ENCODE measurements around the gene ANKRD7.

The ANKRD7 gene

GRCh38 chr7:118224521-118224920, at the start of gene ANKRD7:
Gene ANKRD7, plus strand, starts transcription at chr7:118224704. Its CDS starts 127 bp downstream, at chr7:118224831.
- CTCF ChIA-PET, result no interaction called here
- H3K9me3 Mint-ChIP-seq, result no peaks in the 10 kb centered on the region
- no peak for DNase-seq
- no peak within 1 kb of the TSS for H3K4me3 Mint-ChIP-seq
- H3K4me1 Mint-ChIP-seq, result no peaks in the 10 kb centered on the region
- H3K36me3 Mint-ChIP-seq, result no peaks in the 10 kb centered on the region
- no peaks in the 10 kb centered on the region for H3K27me3 Mint-ChIP-seq
- no peak within 1 kb of the TSS for H3K27ac Mint-ChIP-seq

GRCh38 chr7:118175740-118176139, 48.8 kb upstream of the ANKRD7 start:
- Mint-ChIP-seq H3K4me1 (no peaks in the 10 kb centered on the region), H3K27ac (no peak overlapping the region), H3K4me3 (no peak overlapping the region), H3K27me3 (peaks cover 7% of the 10 kb centered on the region), H3K36me3 (no peaks in the 10 kb centered on the region), H3K9me3 (no peaks in the 10 kb centered on the region)
- CTCF ChIA-PET, result no interaction called here
- no peak for DNase-seq

GRCh38 chr7:118179191-118179590, 45.3 kb upstream of the ANKRD7 start:
- Mint-ChIP-seq H3K4me1 (peaks cover 15% of the 10 kb centered on the region), H3K27me3 (peaks cover 7% of the 10 kb centered on the region), H3K36me3 (peaks cover 3% of the 10 kb centered on the region), H3K4me3 (no peak overlapping the region), H3K9me3 (no peaks in the 10 kb centered on the region), H3K27ac (no peak overlapping the region)
- CTCF ChIA-PET, result no interaction called here
- DNase-seq, result no peak

GRCh38 chr7:118182593-118183427, 41.7 kb upstream of the ANKRD7 start:
- Mint-ChIP-seq H3K4me3 (peak overlapping the region; percentile 87), H3K4me1 (peaks cover 42% of the 10 kb centered on the region), H3K36me3 (peaks cover 23% of the 10 kb centered on the region), H3K27me3 (peaks cover 3% of the 10 kb centered on the region), H3K9me3 (no peaks in the 10 kb centered on the region), H3K27ac (peak overlapping the region; percentile 95)
- DNase-seq, result no peak
- CTCF ChIA-PET, result no interaction called here

GRCh38 chr7:118183428-118183785, 41.1 kb upstream of the ANKRD7 start:
- H3K27ac Mint-ChIP-seq, result peak overlapping the region; percentile 95
- peaks cover 42% of the 10 kb centered on the region for H3K4me1 Mint-ChIP-seq
- H3K36me3 Mint-ChIP-seq, result peaks cover 28% of the 10 kb centered on the region
- H3K27me3 Mint-ChIP-seq, result peaks cover 3% of the 10 kb centered on the region
- no peak for DNase-seq
- no peaks in the 10 kb centered on the region for H3K9me3 Mint-ChIP-seq
- CTCF ChIA-PET, result no interaction called here
- peak overlapping the region; percentile 87 for H3K4me3 Mint-ChIP-seq

- DNase-seq, result peak; percentile 98
- Mint-ChIP-seq H3K27me3 (peaks cover 3% of the 10 kb centered on the region), H3K4me3 (peak within 1 kb of the TSS; percentile 87), H3K9me3 (no peaks in the 10 kb centered on the region), H3K27ac (peak within 1 kb of the TSS; percentile 95), H3K4me1 (peaks cover 42% of the 10 kb centered on the region), H3K36me3 (peaks cover 28% of the 10 kb centered on the region)
- CTCF ChIA-PET, result no interaction called here
Measured at GRCh38 chr7:118183786-118184564, 40.5 kb upstream of the ANKRD7 start, which contains the start of gene LSM8. Gene LSM8, plus strand, starts transcription at chr7:118184164. Its CDS starts 60 bp downstream, at chr7:118184224.

GRCh38 chr7:118184565-118184940, 40.0 kb upstream of the ANKRD7 start:
- Mint-ChIP-seq H3K4me1 (peaks cover 42% of the 10 kb centered on the region), H3K4me3 (peak overlapping the region; percentile 87), H3K36me3 (peaks cover 29% of the 10 kb centered on the region), H3K9me3 (no peaks in the 10 kb centered on the region), H3K27ac (peak overlapping the region; percentile 95), H3K27me3 (peaks cover 3% of the 10 kb centered on the region)
- CTCF ChIA-PET, result no interaction called here
- DNase-seq, result no peak

GRCh38 chr7:118185163-118185860, 39.2 kb upstream of the ANKRD7 start:
- H3K9me3 Mint-ChIP-seq, result no peaks in the 10 kb centered on the region
- peaks cover 33% of the 10 kb centered on the region for H3K36me3 Mint-ChIP-seq
- CTCF ChIA-PET, result no interaction called here
- peaks cover 3% of the 10 kb centered on the region for H3K27me3 Mint-ChIP-seq
- DNase-seq, result no peak
- H3K4me1 Mint-ChIP-seq, result peaks cover 42% of the 10 kb centered on the region
- peak overlapping the region; percentile 95 for H3K27ac Mint-ChIP-seq
- H3K4me3 Mint-ChIP-seq, result peak overlapping the region; percentile 87

- no peak overlapping the region for H3K27ac Mint-ChIP-seq
- peaks cover 3% of the 10 kb centered on the region for H3K27me3 Mint-ChIP-seq
- H3K36me3 Mint-ChIP-seq, result peaks cover 34% of the 10 kb centered on the region
- CTCF ChIA-PET, result no interaction called here
- H3K4me3 Mint-ChIP-seq, result peak overlapping the region; percentile 3
- H3K9me3 Mint-ChIP-seq, result no peaks in the 10 kb centered on the region
- no peak for DNase-seq
- H3K4me1 Mint-ChIP-seq, result peaks cover 42% of the 10 kb centered on the region
Measured at GRCh38 chr7:118186501-118186900, 38.0 kb upstream of the ANKRD7 start.

GRCh38 chr7:118194571-118194970, 29.9 kb upstream of the ANKRD7 start:
- no peak overlapping the region for H3K27ac Mint-ChIP-seq
- no peak overlapping the region for H3K4me3 Mint-ChIP-seq
- H3K27me3 Mint-ChIP-seq, result no peaks in the 10 kb centered on the region
- no peaks in the 10 kb centered on the region for H3K4me1 Mint-ChIP-seq
- no peaks in the 10 kb centered on the region for H3K9me3 Mint-ChIP-seq
- CTCF ChIA-PET, result interaction anchor here (2.4 kb wide), 1 partner anchor 11 kb away, joined by 14 read pairs; no protein-coding TSS in a partner anchor
- DNase-seq, result no peak
- peaks cover 15% of the 10 kb centered on the region for H3K36me3 Mint-ChIP-seq

- no peak overlapping the region for H3K4me3 Mint-ChIP-seq
- peak; percentile 65 for DNase-seq
- no peak overlapping the region for H3K27ac Mint-ChIP-seq
- CTCF ChIA-PET, result interaction anchor here (1.1 to 2.4 kb wide), 3 partner anchors 10 to 42 kb away, joined by 3 to 14 read pairs (median 4); no protein-coding TSS in a partner anchor
- no peaks in the 10 kb centered on the region for H3K9me3 Mint-ChIP-seq
- no peaks in the 10 kb centered on the region for H3K27me3 Mint-ChIP-seq
- peaks cover 11% of the 10 kb centered on the region for H3K36me3 Mint-ChIP-seq
- H3K4me1 Mint-ChIP-seq, result no peaks in the 10 kb centered on the region
Measured at GRCh38 chr7:118195837-118196474, 28.5 kb upstream of the ANKRD7 start.

GRCh38 chr7:118202061-118202460, 22.4 kb upstream of the ANKRD7 start:
- no peak for DNase-seq
- Mint-ChIP-seq H3K9me3 (no peaks in the 10 kb centered on the region), H3K4me1 (no peaks in the 10 kb centered on the region), H3K36me3 (peaks cover under 1% of the 10 kb centered on the region), H3K4me3 (no peak overlapping the region), H3K27ac (no peak overlapping the region), H3K27me3 (no peaks in the 10 kb centered on the region)
- CTCF ChIA-PET, result no interaction called here

GRCh38 chr7:118214051-118214832, 10.3 kb upstream of the ANKRD7 start:
- Mint-ChIP-seq H3K36me3 (no peaks in the 10 kb centered on the region), H3K9me3 (no peaks in the 10 kb centered on the region), H3K27me3 (peaks cover 22% of the 10 kb centered on the region), H3K4me3 (peak overlapping the region; percentile 64), H3K4me1 (peaks cover 10% of the 10 kb centered on the region), H3K27ac (no peak overlapping the region)
- CTCF ChIA-PET, result no interaction called here
- peak; percentile 59 for DNase-seq
